Activated CD4-positive, alpha-beta T cell treated with anti-CD3 and anti-CD28 coated beads, Interleukin-2, Interleukin-6, amounts not matched to agents 100 ng/mL and 50 ng/mL, durations not matched to agents 16 hours and 8 hours (primary cell): Measurements from ENCODE around the gene LAMA5.
"Not testable (repeated sequence)": the region's sequence is repeated elsewhere in the genome, so short reads cannot be mapped to it uniquely, and the experiment has no call there.

Experiments
- DNase-seq: peaks from one replicate; pipeline ENCODE4 v3.0.0-alpha.2; 2020

The LAMA5 gene

GRCh38 chr20:62387933-62388635 is 21.0 kb upstream of the LAMA5 start:
- no peak for DNase-seq

DNA sequence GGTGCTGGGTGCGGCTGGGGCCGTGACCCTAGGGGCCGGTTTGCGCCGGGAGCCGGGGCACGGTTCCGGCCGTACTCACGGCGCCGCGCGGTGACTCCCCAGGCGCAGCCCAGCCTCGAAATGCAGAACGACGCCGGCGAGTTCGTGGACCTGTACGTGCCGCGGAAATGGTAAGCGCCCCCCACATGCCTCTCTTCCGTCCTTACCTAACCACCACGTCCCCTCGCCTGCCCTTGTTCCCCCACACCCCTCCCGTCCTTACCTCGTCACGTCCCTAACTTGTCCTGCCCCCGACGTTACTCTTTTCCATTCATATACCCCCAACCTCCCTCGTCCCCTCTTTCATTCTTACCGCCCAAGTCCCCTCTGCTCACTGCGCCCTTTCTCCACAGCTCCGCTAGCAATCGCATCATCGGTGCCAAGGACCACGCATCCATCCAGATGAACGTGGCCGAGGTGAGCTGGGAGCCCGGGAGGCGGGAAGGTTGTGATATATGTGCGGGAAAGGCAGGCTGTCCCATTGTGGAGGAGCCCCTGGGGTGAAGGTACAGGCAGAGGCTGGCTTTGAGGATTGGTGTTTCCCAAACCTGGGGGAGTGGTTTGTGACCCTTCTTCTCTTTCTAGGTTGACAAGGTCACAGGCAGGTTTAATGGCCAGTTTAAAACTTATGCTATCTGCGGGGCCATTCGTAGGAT is 20.3 kb upstream of the LAMA5 start:
- peak; percentile 13 for DNase-seq

DNA sequence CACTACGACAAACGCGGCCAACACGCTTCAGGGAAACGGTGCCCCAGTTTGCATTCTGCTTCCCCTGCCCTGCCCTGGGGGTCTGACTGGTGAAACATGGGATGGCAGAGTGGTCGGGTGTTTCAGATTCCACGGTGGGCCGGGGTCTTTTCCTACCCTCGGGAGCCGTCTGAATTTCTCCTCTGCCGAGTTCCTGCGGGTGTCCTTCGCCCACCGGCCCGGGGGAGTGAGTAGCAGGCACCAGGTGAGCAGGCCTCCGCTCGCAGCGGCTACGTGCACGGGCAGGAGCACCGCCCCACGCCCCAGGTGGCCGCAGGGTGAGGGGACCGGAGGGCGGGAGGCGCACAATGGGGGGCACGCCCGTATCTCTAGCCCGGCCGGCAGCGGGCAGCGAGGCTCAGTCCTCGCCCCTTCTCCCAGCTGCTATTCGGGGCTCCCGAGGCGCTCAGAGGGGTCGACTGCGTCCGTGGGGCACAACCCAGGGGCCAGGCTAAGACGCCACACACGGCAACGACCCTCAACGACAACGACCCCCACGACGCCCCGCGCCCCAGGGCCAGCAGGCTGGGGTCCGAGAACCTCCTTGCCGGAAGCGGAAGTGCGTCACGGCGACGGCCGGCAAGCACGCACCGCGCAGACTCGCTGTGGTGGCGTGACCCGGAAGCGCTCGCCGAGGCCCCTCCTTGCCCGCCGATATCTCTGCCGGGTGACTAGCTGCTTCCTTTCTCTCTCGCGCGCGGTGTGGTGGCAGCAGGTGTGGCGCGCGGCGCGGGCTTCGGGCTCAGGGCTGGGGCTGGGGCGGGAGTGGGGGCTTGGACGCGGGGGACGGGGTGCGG is 19.5 kb upstream of the LAMA5 start, which contains the start of gene RPS21:
Gene RPS21, plus strand, starts transcription at position 721 of the 836 bp plus-strand sequence. CDS start 236 bp downstream, outside the sequence.
- DNase-seq, result peak; percentile 95

DNA sequence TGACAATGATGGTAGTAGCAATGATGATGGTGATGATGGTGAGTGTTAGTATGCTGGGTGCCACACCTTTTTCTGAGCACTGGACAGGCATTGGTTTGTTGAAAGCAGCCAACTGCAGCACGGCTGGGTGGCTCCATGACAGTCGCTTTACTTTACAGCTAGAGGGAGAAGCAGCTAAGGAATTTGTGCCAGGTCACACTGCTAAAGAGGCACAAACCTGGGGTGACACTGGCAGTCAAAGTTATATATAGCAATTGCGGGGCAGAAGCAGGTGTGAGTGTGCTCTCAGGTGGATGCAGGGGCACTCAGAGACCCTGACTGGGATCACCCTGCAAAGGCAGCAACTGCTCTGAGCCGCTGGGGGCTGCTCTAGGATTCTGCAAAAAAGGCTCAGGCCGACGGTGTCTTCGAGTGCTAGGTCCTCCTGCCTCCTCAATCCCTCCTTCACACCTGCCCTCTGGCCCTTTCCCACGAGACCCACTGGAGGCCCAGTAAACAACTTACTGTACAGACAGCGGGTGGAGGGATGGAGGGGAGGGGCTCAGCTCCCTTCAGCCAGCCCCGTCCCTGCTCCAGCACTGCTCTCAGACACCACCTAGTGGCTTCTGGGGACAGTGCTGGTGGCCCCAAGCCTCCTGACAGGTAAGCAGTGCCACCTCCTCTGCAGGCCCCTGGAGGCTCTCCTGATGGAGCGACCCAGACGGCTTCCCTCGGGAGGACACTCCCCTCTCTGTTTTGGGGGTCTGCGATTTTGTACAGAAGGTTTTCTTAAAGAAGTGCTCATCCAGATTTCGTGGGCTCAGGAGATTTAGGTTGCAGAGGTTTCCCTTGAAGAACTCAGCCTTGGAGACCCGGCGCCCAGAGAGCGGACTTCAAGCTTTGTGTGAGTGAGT is 15.4 kb upstream of the LAMA5 start:
- peak; percentile 87 for DNase-seq

DNA sequence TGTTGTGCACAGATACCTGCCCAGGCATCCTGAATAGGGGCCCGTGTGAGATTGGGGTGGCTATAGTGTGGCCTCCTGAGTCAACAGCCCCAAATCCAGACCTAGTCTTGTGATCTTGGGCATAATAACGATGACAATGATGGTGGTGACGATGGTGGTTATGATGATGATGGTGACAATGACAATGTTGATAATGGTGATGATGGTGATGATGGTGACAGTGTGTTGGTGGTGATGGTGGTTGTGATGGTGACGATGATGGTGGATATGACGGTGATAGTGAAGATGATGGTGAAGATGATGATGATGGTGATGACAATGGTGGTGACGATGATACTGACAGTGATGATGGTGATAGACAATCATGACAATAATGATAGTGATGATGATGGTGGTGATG is 14.7 kb upstream of the LAMA5 start:
- DNase-seq, result no peak

- DNase-seq, result no peak
Observed at GRCh38 chr20:62381202-62381797, 14.2 kb upstream of the LAMA5 start.

GRCh38 chr20:62378215-62378614 is 11.1 kb upstream of the LAMA5 start:
- no peak for DNase-seq

DNA sequence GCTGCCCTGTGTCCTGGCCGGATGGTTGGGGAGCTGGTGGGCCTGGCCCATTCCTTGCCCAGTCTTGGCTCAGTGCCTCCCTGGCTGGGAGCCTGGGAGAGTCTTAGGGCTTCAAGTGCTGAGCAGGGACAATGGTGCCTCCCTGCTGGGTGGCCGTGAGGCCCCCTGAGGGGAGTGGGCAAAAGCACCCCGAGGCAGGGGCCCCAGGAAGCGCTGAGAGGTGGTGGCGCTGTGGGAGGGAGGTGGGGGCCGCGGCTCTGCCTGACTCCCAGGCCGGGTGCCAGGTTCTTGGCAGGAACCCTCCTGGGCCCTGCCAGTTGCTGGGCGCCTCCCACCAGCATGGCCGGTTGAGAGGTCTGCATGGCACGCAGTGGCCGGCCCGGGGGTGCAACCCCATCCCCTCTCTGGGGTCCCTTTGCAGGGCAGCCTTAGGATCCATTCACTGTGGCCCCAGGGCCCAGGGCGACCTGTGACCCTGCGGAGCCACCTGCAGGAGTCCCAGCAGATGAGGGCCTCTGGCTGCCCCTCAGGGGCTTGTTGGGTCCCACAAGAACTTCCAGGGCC is 10.6 kb upstream of the LAMA5 start:
- DNase-seq, result no peak

DNA sequence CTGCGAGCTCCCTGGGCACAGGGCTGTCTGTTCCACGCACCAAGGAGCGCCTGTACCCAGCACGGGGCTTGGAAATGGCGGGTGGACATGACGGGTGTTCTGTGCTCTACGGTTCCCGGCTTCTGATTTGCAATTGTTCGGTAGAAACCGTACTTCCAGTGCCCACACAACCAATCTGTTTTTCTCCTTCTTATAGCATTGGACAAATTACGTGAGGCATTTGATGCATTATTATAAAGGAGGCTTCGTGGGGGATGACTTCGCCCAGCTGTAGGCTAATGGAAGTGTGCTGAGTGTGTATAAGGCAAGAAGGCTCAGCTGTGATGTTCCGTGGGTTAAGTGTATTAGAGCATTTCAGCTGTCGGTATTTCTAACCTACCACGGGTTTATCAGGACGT is 10.0 kb upstream of the LAMA5 start:
- no peak for DNase-seq

GRCh38 chr20:62376112-62377063 is 9.3 kb upstream of the LAMA5 start:
- DNase-seq, result no peak

- DNase-seq, result no peak
Observed at GRCh38 chr20:62374331-62375152, 7.4 kb upstream of the LAMA5 start.

GRCh38 chr20:62373631-62374179 is 6.6 kb upstream of the LAMA5 start:
- DNase-seq, result not testable (repeated sequence)

DNA sequence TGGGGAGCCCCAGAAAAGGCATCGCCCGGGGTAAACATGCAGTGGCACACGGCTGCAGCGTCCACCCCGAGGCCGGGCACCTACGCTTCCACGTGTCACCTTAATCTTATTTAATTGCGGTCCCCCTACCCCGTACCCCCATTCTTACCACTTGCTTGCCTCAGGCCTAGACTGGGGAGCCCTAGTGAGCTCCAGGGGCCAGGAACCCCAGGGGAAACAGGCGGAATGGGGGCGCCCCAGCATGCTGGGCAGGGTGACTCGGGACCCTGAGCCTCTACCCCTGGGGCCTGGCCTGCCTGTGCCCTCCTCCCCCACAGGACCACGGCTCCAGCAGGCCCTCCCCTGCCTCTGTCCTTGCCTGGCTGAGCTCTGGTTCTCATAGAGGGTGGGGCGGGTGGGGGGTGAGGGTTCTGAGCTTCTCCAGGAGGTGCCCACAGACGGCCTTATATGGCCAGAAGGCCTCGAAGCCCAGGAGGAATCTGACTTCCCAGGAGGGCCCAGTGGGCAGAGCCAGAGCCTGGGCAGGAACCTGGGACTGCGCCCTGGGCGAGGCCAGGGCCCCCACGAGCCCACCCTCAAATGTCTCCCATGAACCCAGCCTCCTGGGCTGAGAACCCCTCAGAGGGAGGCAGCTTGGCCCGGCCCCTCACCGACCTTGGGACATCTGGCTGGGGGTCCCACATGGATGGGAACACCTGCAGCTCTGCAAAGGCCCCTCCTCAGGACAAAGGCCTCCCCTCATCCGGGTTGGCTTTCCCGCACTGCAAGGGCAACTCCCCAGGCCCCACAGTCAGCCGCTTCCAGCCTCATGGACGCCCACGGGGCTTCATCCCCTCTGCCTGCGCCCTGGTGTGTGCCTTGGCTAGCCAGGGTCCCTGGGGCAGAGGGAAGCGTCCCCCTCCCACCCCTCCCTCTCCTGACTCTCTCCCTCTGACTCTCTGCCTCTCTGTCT is 5.2 kb upstream of the LAMA5 start:
- no peak for DNase-seq

- DNase-seq, result no peak
Observed at GRCh38 chr20:62371588-62372041, 4.5 kb upstream of the LAMA5 start.

DNA sequence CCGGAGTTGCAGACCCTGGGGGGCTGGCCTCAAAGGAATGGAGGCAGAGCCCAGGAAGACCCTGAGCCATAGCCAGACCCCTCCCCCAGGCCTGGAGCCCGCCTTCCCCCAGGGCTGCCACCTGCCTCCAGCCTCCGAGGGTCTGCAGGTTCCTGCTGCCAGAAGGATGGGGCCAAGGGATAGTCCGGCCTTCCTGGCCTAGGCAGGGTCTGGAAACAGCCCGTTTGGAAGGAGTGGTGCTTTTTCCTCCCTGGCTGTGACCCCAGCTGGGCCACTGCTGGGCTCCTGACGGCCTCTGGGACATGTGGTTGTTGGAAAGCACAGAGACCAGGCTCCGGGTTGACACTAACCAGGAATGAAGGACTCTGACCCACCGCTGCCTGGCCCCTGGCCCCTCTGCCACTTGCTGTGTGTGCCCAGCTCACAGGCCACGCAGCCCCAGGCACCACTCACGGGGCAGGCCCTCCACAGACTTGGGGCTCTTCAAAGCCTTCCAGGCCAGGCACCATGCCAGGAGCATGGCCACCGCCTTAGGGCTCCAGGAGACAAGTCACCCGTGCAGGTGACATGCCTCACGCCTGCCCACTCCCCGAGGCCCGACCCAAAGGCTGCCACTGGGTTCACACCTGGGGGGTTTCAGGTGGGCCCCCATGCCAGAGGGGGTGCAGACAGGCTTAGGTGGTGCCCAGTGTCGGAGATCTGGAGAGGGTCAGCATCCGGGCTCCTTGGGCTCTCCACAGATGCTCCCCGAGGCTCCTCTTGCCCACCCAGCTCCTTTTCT is 3.9 kb upstream of the LAMA5 start:
- no peak for DNase-seq

GRCh38 chr20:62370115-62370806 is 3.1 kb upstream of the LAMA5 start:
- DNase-seq, result no peak

- DNase-seq, result no peak
Observed at GRCh38 chr20:62369815-62370114, 2.7 kb upstream of the LAMA5 start.
